GM12878 (cell line): ENCODE data around the gene MEGF9. TPM values are rescaled to one million over a fixed set of nuclear protein-coding genes. Genes with fewer than 3 reads are reported as not detected.

Source experiments
- ATAC-seq: fragments of 200-7000 bp; cut with Tn5 transposase; 3 replicates; pipeline ENCODE4 v1.9.1; 2020; ENCODE audit warnings: mild to moderate bottlenecking, moderate library complexity
- BruUV-seq: library from RNA; stranded (reverse); fragments of 400-500 nt; replicated peaks from 2 replicates; lab custom pipeline; 2021; lab: Mats Ljungman, UMichigan
- CTCF ChIA-PET: fragments of 300-600 bp; sonication (Branson Sonifier 250); formaldehyde crosslinking; extraction: SDS; loops from one replicate; lab custom pipeline; 2021; ENCODE audit warnings: inconsistent platforms; lab: Yijun Ruan, JAX
- POLR2A ChIA-PET: fragments of 350-600 bp; formaldehyde crosslinking; extraction: SDS; loops from one replicate; lab custom pipeline; 2021; ENCODE audit warnings: inconsistent platforms; lab: Charles Lee
- RAD21 ChIA-PET: fragments of 300-600 bp; sonication (Branson Sonifier 250); formaldehyde crosslinking; loops from one replicate; lab custom pipeline; 2023; ENCODE audit warnings: antibody characterized with exemption; ENCODE audit not compliant: unreplicated experiment; lab: Charles Lee
- SMC1A ChIA-PET: fragments of 300-600 bp; sonication (Branson Sonifier 250); formaldehyde crosslinking; loops from one replicate; lab custom pipeline; 2023; ENCODE audit not compliant: unreplicated experiment, uncharacterized antibody; lab: Charles Lee
- DNase-seq: peaks from one replicate; pipeline ENCODE4 v3.0.0-alpha.2; 2011; ENCODE audit warnings: low read depth, low spot score
- FAIRE-seq: peaks from 3 replicates; lab custom pipeline; 2011; peaks lifted over from hg19 to GRCh38; lab: Jason Lieb, UNC
- H2AFZ ChIP-seq: 2 replicates; pipeline ENCODE4 v1.6.0; 2011; ENCODE audit warnings: low read depth, low read length, control low read depth; ENCODE audit not compliant: control insufficient read depth
- H3K27ac ChIP-seq: 2 replicates; pipeline ENCODE4 v1.5.1; 2011; ENCODE audit warnings: control low read depth; ENCODE audit not compliant: control insufficient read depth, insufficient read depth
- H3K27me3 ChIP-seq, 2 experiments: replicated peaks in 1 of 2; 2 replicates each; pipeline versions ENCODE4 v1.6.0 to v1.6.1; 2011; ENCODE audit warnings: low read length in 1 of 2; ENCODE audit not compliant: control insufficient read depth in 2 of 2, insufficient read depth in 2 of 2
- H3K36me3 ChIP-seq, 2 experiments: 2 replicates each; pipeline ENCODE4 v1.5.1; 2011; ENCODE audit warnings: low read length in 1 of 2; ENCODE audit not compliant: control insufficient read depth in 2 of 2, insufficient read depth in 2 of 2
- H3K4me1 ChIP-seq: 2 replicates; pipeline ENCODE4 v1.6.1; 2011; ENCODE audit warnings: mild to moderate bottlenecking, low read length, moderate library complexity, mixed read lengths; ENCODE audit not compliant: control insufficient read depth, insufficient read depth
- H3K4me2 ChIP-seq: 2 replicates; pipeline ENCODE4 v1.6.0; 2011; ENCODE audit warnings: control low read depth; ENCODE audit not compliant: control insufficient read depth, insufficient read depth
- H3K4me3 ChIP-seq: fragments of 200-600 bp; sonication (generic); 2 replicates; pipeline ENCODE4 v1.5.1; 2016
- H3K79me2 ChIP-seq: 2 replicates; pipeline ENCODE4 v1.6.0; 2011; ENCODE audit warnings: low read length; ENCODE audit not compliant: control insufficient read depth, insufficient read depth
- H3K9ac ChIP-seq: 2 replicates; pipeline ENCODE4 v1.8.0; 2011; ENCODE audit warnings: low read length, control low read depth, mixed read lengths; ENCODE audit not compliant: control insufficient read depth, insufficient read depth
- H3K9me3 ChIP-seq: replicated peaks from 3 replicates; pipeline ENCODE4 v1.5.1; 2011; ENCODE audit warnings: mild to moderate bottlenecking, low read length; ENCODE audit not compliant: control insufficient read depth, insufficient read depth
- H4K20me1 ChIP-seq: 2 replicates; pipeline ENCODE4 v1.6.0; 2011; ENCODE audit not compliant: control insufficient read depth, insufficient read depth
- ATF2 ChIP-seq: IDR thresholded peaks from 2 replicates; pipeline ENCODE4 v1.6.1; 2012; ENCODE audit warnings: low read length, inconsistent platforms
- ATF7 ChIP-seq: fragments of 450-650 bp; IDR thresholded peaks from 2 replicates; pipeline ENCODE4 v1.6.1; 2016; ENCODE audit warnings: low read depth, mild to moderate bottlenecking
- BCL3 ChIP-seq: IDR thresholded peaks from 2 replicates; pipeline ENCODE4 v1.6.1; 2011; ENCODE audit warnings: borderline replicate concordance, low read depth, mild to moderate bottlenecking, moderate library complexity, low read length; ENCODE audit not compliant: insufficient read depth, poor library complexity, severe bottlenecking
- BMI1 ChIP-seq: fragments of 450-650 bp; IDR thresholded peaks from 2 replicates; pipeline ENCODE4 v1.6.1; 2016; ENCODE audit warnings: mild to moderate bottlenecking, moderate library complexity, borderline replicate concordance
- EGR1 ChIP-seq, 2 experiments: IDR thresholded peaks; 1 replicate in 1 of 2; 2 replicates in 1 of 2; pipeline ENCODE4 v1.6.1; 2011 to 2012; ENCODE audit warnings: low read depth in 2 of 2, low read length in 2 of 2, borderline replicate concordance in 1 of 2, mild to moderate bottlenecking in 1 of 2, moderate library complexity in 1 of 2
- FOXK2 ChIP-seq: fragments of 450-650 bp; IDR thresholded peaks from 2 replicates; pipeline ENCODE4 v1.6.1; 2017; ENCODE audit warnings: mild to moderate bottlenecking, moderate library complexity
- HDAC2 ChIP-seq: fragments of 200-600 bp; sonication (generic); IDR thresholded peaks from 2 replicates; pipeline ENCODE4 v1.6.1; 2017
- NR2C1 ChIP-seq: fragments of 450-650 bp; IDR thresholded peaks from 2 replicates; pipeline ENCODE4 v1.6.1; 2017; ENCODE audit warnings: antibody characterized with exemption, mild to moderate bottlenecking, moderate library complexity
- NR2F1 ChIP-seq: fragments of 450-650 bp; conservative IDR thresholded peaks from 2 replicates; pipeline ENCODE4 v1.6.1; 2017; ENCODE audit warnings: mild to moderate bottlenecking
- RB1 ChIP-seq: fragments of 450-650 bp; formaldehyde crosslinking; IDR thresholded peaks from 2 replicates; pipeline ENCODE4 v1.6.1; 2017; ENCODE audit warnings: mild to moderate bottlenecking, borderline replicate concordance
- SUPT20H ChIP-seq: IDR thresholded peaks from 2 replicates; pipeline ENCODE4 v1.6.1; 2011; ENCODE audit warnings: low read depth, mild to moderate bottlenecking, low read length, moderate library complexity, borderline replicate concordance; ENCODE audit not compliant: control insufficient read depth
- SUZ12 ChIP-seq: fragments of 200-600 bp; sonication (generic); IDR thresholded peaks from one replicate; pipeline ENCODE4 v1.6.1; 2018; ENCODE audit warnings: antibody characterized with exemption, mild to moderate bottlenecking; ENCODE audit not compliant: unreplicated experiment
- TCF12 ChIP-seq: IDR thresholded peaks from 2 replicates; pipeline ENCODE4 v1.6.1; 2011; ENCODE audit warnings: low read depth, mild to moderate bottlenecking, low read length
- ZNF217 ChIP-seq: fragments of 450-650 bp; IDR thresholded peaks from 2 replicates; pipeline ENCODE4 v1.6.1; 2017; ENCODE audit warnings: antibody characterized with exemption, mild to moderate bottlenecking
- ZNF687 ChIP-seq: fragments of 450-650 bp; IDR thresholded peaks from 2 replicates; pipeline ENCODE4 v1.6.1; 2017; ENCODE audit warnings: mild to moderate bottlenecking, moderate library complexity
- ZZZ3 ChIP-seq: IDR thresholded peaks from 2 replicates; pipeline ENCODE4 v1.6.1; 2011; ENCODE audit warnings: low read depth; ENCODE audit not compliant: control insufficient read depth, insufficient read length
- WGBS: methylation state at CpG from one replicate; pipeline ENCODE4 v1.1.6; 2016; ENCODE audit warnings: low lambda C conversion rate; ENCODE audit not compliant: insufficient replicate concordance, insufficient coverage; ENCODE audit errors: missing lambda C conversion rate; 5-methylcytosine and 5-hydroxymethylcytosine counted together
- in situ Hi-C: fragments of 300-500 bp; cut with MboI; formaldehyde crosslinking; loops from 9 replicates; pipeline ENCODE4 v1.14.3; 2018; ENCODE audit warnings: mixed read lengths
- intact Hi-C: fragments of 100-400 bp; cut with micrococcal nuclease; formaldehyde crosslinking; loops from one replicate; pipeline ENCODE4 v1.14.2; 2022; ENCODE audit not compliant: unreplicated experiment
- polyA plus RNA-seq, 11 experiments: library from polyadenylated mRNA; depleted of rRNA in 4 of 11; unstranded in 6 of 11; stranded (reverse) in 5 of 11; fragments of >200 nt; fragmentation: Nextera tagmentation in 4 of 11; fragmentation: Illumina TruSeq in 1 of 11; extraction: Ambion mirVana in 4 of 11; extraction: Trizol in 1 of 11; gene quantifications; 1 replicate in 1 of 11; 2 replicates in 10 of 11; pipeline versions ENCODE4 v1.2.1 to v1.2.3, GENCODE V29; 2011 to 2016; ENCODE audit warnings: inconsistent platforms in 2 of 11, missing spikeins in 2 of 11, low read depth in 1 of 11
- total RNA-seq, 4 experiments: library from RNA; depleted of rRNA in 3 of 4; stranded (reverse); fragments of >200 nt in 3 of 4; fragmentation: Illumina TruSeq in 1 of 4; extraction: Trizol in 1 of 4; gene quantifications; 2 replicates each; pipeline versions ENCODE4 v1.2.1 to v1.2.3, GENCODE V29; 2013 to 2021
- TF ChIP-seq, protein P1 (sequence below): IDR thresholded peaks from 2 replicates; pipeline ENCODE4 v1.6.1; 2011; ENCODE audit warnings: mild to moderate bottlenecking, low read depth, low read length, moderate library complexity; ENCODE audit not compliant: insufficient replicate concordance

MEGF9 gene
- total and polyA plus RNA-seq, 10 of the 15 experiments (the other 5 are each of a cell fraction or from before 2014, with no cell fraction given): 0.71 to 5.1 (median 2.6) TPM

- TF ChIP-seq EGR1 (IDR thresholded peaks at IDR 0.05; ENCODE audit: borderline replicate concordance in 1 of 2, low read depth in 2 of 2, low read length in 2 of 2) (no peak), BMI1 (no peak), ZNF217 (no peak), NR2F1 (no peak), NR2C1 (no peak)
- TF ChIP-seq, protein P1, sequence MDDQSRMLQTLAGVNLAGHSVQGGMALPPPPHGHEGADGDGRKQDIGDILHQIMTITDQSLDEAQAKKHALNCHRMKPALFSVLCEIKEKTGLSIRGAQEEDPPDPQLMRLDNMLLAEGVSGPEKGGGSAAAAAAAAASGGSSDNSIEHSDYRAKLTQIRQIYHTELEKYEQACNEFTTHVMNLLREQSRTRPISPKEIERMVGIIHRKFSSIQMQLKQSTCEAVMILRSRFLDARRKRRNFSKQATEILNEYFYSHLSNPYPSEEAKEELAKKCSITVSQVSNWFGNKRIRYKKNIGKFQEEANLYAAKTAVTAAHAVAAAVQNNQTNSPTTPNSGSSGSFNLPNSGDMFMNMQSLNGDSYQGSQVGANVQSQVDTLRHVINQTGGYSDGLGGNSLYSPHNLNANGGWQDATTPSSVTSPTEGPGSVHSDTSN: no peak
Observed at GRCh38 chr9:120688758-120689157, 25.5 kb downstream of the MEGF9 start (continued).

GRCh38 chr9:120683150-120683549 lies 31.1 kb downstream of the MEGF9 start:
- H3K4me1 ChIP-seq: no peaks in the 10 kb centered on the region; the same call in 1 of the 2 replicates
- in situ Hi-C loops: no loop called here
- H3K79me2 ChIP-seq: no peaks in the 10 kb centered on the region
- TF ChIP-seq SUZ12: no peak
- TF ChIP-seq ATF2: no peak
- no peak for TF ChIP-seq ZNF687
- TF ChIP-seq BCL3: no peak
- TF ChIP-seq ZZZ3: no peak
- no peak for TF ChIP-seq HDAC2
- TF ChIP-seq RB1: no peak
- TF ChIP-seq TCF12: no peak
- TF ChIP-seq FOXK2: no peak
- no peak for TF ChIP-seq SUPT20H
- no peak for TF ChIP-seq ATF7

More at GRCh38 chr9:120683150-120683549, 31.1 kb downstream of the MEGF9 start:
- H3K4me2 ChIP-seq: no peak overlapping the region
- SMC1A ChIA-PET: no interaction called here
- H2AFZ ChIP-seq: no peak overlapping the region
- no peaks in the 10 kb centered on the region for H3K36me3 ChIP-seq
- RAD21 ChIA-PET: no interaction called here
- CTCF ChIA-PET: interaction anchor here (0.7 kb wide), 1 partner anchor 637 kb away, joined by 3 read pairs; no protein-coding TSS in a partner anchor
- ATAC-seq: no peak
- no peaks in the 10 kb centered on the region for H3K9me3 ChIP-seq
- no peaks in the 10 kb centered on the region for H3K27me3 ChIP-seq
- DNase-seq: no peak
- POLR2A ChIA-PET: no interaction called here
- no peak overlapping the region for H3K27ac ChIP-seq
- no peak for FAIRE-seq
- BruUV-seq: no TSS peak
- H4K20me1 ChIP-seq: no peaks in the 10 kb centered on the region
- H3K9ac ChIP-seq: no peak overlapping the region
- intact Hi-C loops: no loop called here
- 53% methylated on average over 2 of the region's 3 CpGs for WGBS
- H3K4me3 ChIP-seq: no peak overlapping the region
